Fibroblast of skin of left quadriceps (primary cell): ENCODE results near the gene ASPHD1.
A peak's percentile ranks its signal among the peaks of the same experiment; 100 is the strongest.

Source experiments
- DNase-seq, 2 experiments: peaks; one replicate each; pipeline ENCODE4 v3.0.0-alpha.2; 2013; ENCODE audit warnings: low read depth in 2 of 2

ASPHD1 gene

GRCh38 chr16:29943846-29944799 is 43.8 kb downstream of the ASPHD1 start:
- peak; percentile 96 to 97 for DNase-seq

DNA sequence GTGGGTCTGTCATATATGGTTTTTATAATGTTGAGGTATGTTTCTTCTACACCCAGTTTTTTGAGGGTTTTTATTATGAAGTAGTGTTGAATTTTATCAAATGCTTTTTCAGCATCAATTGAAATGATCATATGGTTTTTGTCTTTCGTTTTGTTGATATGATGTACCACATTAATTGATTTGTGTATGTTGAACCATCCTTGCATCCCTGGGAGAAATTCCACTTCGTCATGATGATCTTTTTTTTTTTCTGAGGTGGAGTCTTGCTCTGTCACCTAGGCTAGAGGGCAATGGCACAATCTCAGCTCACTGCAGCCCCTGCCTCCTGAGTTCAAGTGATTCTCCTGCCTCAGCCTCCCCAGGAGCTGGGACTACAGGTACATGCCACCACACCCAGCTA is 47.6 kb downstream of the ASPHD1 start:
- DNase-seq = no peak

GRCh38 chr16:29950806-29951461 is 50.6 kb downstream of the ASPHD1 start:
- DNase-seq = no peak

DNA sequence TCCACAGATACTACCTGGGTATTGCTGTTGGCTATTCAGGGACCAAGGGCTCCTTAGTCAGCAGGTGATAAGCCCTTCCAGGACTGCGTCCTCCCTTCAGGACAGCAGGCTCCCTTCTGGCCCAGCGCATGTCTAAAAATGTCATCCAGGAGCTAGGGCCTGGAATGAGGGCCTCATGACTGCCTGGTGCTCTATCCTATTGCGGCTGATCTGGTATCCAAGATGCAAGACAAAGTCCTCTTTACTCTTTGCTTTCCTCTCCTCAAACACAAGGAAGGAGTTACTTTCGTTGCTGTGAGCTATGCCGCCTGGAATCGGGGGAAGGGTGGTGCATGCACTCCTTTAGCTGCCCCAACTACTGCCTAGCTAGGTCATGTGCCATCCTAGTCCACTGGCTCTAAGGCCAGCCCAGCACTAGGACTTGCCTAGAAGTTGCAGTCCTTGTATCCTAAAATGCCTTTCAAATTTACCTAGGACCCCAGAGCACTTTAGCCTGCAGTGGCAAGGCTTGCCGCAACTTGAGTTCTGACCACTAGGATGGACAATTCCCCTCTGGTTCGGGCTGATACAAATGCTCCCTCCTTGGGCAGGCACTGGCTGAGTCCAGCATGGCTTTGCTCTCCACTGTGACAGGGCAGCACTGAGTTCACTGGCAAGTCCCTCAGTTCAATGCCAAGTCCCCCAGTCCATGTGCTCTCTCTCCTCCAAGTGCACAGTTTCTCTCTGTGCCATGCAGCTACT is 51.5 kb downstream of the ASPHD1 start:
- DNase-seq = no peak
